GM12874 (cell line): ENCODE measurements around the gene LRRC32.

Source experiments
- TF ChIP-seq, protein P1 (sequence below): IDR thresholded peaks from 2 replicates; pipeline ENCODE4 v1.5.1; 2011; ENCODE audit warnings: low read depth, mild to moderate bottlenecking, control low read depth, low read length, moderate library complexity; ENCODE audit not compliant: insufficient read depth

The LRRC32 gene

GRCh38 chr11:76665172-76665571 is 5.4 kb downstream of the LRRC32 start:
- TF ChIP-seq, protein P1, sequence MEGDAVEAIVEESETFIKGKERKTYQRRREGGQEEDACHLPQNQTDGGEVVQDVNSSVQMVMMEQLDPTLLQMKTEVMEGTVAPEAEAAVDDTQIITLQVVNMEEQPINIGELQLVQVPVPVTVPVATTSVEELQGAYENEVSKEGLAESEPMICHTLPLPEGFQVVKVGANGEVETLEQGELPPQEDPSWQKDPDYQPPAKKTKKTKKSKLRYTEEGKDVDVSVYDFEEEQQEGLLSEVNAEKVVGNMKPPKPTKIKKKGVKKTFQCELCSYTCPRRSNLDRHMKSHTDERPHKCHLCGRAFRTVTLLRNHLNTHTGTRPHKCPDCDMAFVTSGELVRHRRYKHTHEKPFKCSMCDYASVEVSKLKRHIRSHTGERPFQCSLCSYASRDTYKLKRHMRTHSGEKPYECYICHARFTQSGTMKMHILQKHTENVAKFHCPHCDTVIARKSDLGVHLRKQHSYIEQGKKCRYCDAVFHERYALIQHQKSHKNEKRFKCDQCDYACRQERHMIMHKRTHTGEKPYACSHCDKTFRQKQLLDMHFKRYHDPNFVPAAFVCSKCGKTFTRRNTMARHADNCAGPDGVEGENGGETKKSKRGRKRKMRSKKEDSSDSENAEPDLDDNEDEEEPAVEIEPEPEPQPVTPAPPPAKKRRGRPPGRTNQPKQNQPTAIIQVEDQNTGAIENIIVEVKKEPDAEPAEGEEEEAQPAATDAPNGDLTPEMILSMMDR, result no peak

DNA sequence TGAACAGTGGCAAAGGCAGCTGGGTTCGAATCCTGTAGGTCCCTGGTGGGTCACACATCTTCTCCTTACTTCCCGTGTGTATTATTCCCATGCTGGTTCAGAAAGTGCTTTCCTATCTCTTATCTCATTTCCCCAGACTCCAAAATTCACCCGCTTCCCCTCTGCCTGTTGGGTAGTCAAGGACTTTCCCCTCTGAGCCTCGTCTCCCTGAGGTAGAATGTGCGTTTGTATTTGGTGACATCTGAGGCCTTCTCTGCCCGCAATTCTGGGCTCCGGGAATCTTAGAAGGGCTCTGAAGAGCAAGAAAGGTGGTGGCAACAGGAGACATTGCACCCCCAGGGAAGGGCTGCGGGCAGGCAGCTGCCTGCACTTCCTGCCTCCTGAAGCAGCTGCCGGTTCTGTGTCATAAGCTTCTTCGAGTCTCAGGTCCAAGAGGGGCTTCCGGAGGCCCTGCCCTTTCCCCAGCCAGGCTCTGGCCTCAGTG is 5.9 kb downstream of the LRRC32 start:
- TF ChIP-seq, protein P1, result no peak

DNA sequence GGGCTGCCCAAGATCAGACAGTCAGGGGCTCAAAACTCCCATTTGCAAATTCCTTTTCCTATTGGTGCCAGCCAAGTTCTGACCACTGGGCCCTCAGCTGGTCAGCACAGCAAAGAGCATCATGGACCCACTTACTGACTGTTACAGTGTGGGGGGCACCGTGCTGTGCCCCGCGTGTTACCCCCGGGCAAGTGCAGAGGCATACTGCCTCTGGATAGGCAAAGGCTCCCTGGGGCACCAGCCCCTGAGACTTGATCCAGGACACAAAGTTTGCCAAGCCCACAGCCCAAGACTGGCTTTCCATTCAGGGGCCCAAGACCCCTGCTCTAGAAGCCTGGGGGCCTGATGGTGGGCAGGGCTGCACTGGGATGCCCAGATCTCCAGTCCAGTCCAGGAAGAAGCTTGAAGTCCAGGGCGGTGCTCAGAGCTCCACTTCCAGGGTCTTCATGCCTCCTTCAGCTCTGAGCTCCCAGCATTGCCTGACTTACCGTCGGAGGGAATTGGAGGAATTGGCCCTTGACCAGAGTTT is 6.6 kb downstream of the LRRC32 start:
- TF ChIP-seq, protein P1, result no peak

DNA sequence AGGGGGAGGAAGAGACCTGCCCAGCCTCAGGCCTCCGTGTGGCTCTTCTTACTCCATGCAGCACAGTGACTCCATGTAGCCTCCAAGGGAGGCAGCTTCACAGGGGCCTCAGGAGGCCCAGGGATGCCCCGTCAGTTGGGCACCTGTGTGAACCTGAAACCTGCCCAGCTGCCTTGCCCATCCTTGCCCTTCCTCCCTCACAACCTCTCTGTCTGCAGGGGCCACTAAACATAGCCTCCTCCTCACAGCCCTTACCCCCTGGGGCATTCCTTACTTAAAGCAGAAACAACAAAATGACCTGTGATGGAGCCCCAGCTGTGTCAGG is 7.1 kb downstream of the LRRC32 start:
- TF ChIP-seq, protein P1, result no peak

GRCh38 chr11:76662656-76663485 is 7.7 kb downstream of the LRRC32 start:
- TF ChIP-seq, protein P1, result no peak

- TF ChIP-seq, protein P1, result no peak
Measured at GRCh38 chr11:76661834-76662434, 8.6 kb downstream of the LRRC32 start.

DNA sequence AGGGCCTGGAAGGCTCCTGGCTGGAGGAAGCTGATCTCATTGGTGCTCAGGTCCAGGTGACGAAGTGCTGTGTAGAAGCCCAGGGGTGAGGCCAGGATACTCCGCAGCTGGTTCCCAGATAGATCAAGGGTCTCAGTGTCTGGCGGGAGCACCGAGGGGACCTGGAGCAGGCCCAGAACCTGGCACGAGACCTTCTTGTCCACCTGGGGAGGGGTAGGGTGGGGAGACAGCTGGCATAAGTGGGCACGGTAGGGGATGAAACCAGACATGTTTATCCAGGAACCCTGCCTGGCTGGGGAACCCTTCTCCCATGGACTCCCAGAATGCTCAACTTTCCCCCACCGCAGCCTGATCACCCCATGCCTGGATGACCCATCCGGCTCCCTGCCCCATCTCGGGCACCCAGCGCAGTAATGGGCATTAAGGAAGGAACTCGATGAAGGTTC is 9.2 kb downstream of the LRRC32 start:
- TF ChIP-seq, protein P1, result no peak
